HCT116 (cell line): ENCODE results near the gene WWOX. TPM values are rescaled to one million over a fixed set of nuclear protein-coding genes. Genes with fewer than 3 reads are reported as not detected.

Experiments used
- ATAC-seq: fragments of 200-7000 bp; cut with Tn5 transposase; 2 replicates; pipeline ENCODE4 v1.9.1; 2020; ENCODE audit warnings: mild to moderate bottlenecking, moderate library complexity
- BruUV-seq: library from RNA; stranded (reverse); fragments of 400-500 nt; replicated peaks from 2 replicates; lab custom pipeline; 2021; lab: Mats Ljungman, UMichigan
- CTCF ChIA-PET: fragments of 300-600 bp; sonication (Branson Sonifier 250); formaldehyde crosslinking; loops from one replicate; lab custom pipeline; 2021; ENCODE audit warnings: antibody characterized with exemption; lab: Charles Lee
- POLR2A ChIA-PET: fragments of 300-600, 350-600 bp; sonication (Branson Sonifier 250); formaldehyde crosslinking; loops from one replicate; lab custom pipeline; 2021; ENCODE audit warnings: antibody characterized with exemption; lab: Charles Lee
- RAD21 ChIA-PET, 2 experiments: fragments of 300-600 bp; sonication (Branson Sonifier 250); formaldehyde crosslinking; loops; one replicate each; lab custom pipeline; 2023; ENCODE audit warnings: low total read pairs in 2 of 2; ENCODE audit not compliant: uncharacterized antibody in 2 of 2, unreplicated experiment in 2 of 2, low non-redundant PET in 1 of 2; lab: Charles Lee
- DNase-seq: peaks from one replicate; pipeline ENCODE4 v3.0.0-alpha.2; 2010; ENCODE audit warnings: low read depth, low spot score
- H2AFZ ChIP-seq: fragments of 200-600 bp; shearing (Covaris generic), sonication (generic); 2 replicates; pipeline ENCODE4 v1.6.1; 2017; ENCODE audit warnings: low read depth, mixed run types, mixed read lengths, antibody characterized with exemption, low read length; ENCODE audit not compliant: poor library complexity, severe bottlenecking
- H3K27ac ChIP-seq: 2 replicates; pipeline ENCODE4 v1.5.1; 2012; ENCODE audit warnings: low read depth, low read length
- H3K27me3 ChIP-seq: fragments of 200-600 bp; sonication (generic); 2 replicates; pipeline ENCODE4 v1.6.1; 2016; ENCODE audit warnings: mixed run types, low read length, mixed read lengths; ENCODE audit not compliant: insufficient read depth
- H3K36me3 ChIP-seq, 2 experiments: fragments of 200-500 bp in 1 of 2; fragments of 200-600 bp in 1 of 2; sonication (Bioruptor generic) in 1 of 2; sonication (generic) in 1 of 2; 2 replicates each; pipeline versions ENCODE4 v1.5.1 to v1.6.1; 2014 to 2016; ENCODE audit warnings: low read length in 2 of 2, inconsistent platforms in 1 of 2, mixed read lengths in 1 of 2, mixed run types in 1 of 2; ENCODE audit not compliant: insufficient read depth in 2 of 2, control insufficient read depth in 1 of 2
- H3K4me1 ChIP-seq, 2 experiments: fragments of 200-600 bp in 1 of 2; sonication (generic) in 1 of 2; 2 replicates each; pipeline versions ENCODE4 v1.5.1 to v1.6.1; 2012 to 2017; ENCODE audit warnings: low read length in 2 of 2, inconsistent platforms in 1 of 2, mild to moderate bottlenecking in 1 of 2, mixed read lengths in 1 of 2, mixed run types in 1 of 2, moderate library complexity in 1 of 2; ENCODE audit not compliant: insufficient read depth in 2 of 2, control insufficient read depth in 1 of 2
- H3K4me2 ChIP-seq: fragments of 200-600 bp; sonication (generic); 2 replicates; pipeline ENCODE4 v1.6.1; 2017; ENCODE audit warnings: mixed run types, low read length, mixed read lengths
- H3K4me3 ChIP-seq, 2 experiments: fragments of 200-600 bp in 1 of 2; sonication (generic) in 1 of 2; replicated peaks in 1 of 2; 2 replicates each; pipeline ENCODE4 v1.5.1; 2011 to 2016; ENCODE audit warnings: low read length in 2 of 2, control low read depth in 1 of 2, low read depth in 1 of 2, mild to moderate bottlenecking in 1 of 2, mixed read lengths in 1 of 2, mixed run types in 1 of 2
- H3K79me2 ChIP-seq: fragments of 200-600 bp; sonication (generic); 2 replicates; pipeline ENCODE4 v1.6.1; 2017; ENCODE audit warnings: mild to moderate bottlenecking, mixed run types, low read length, moderate library complexity, mixed read lengths; ENCODE audit not compliant: insufficient read depth
- H3K9ac ChIP-seq: fragments of 200-600 bp; sonication (generic); 2 replicates; pipeline ENCODE4 v1.6.1; 2016; ENCODE audit warnings: low read length, mixed read lengths
- H3K9me2 ChIP-seq: fragments of 200-600 bp; sonication (generic), shearing (Covaris generic); 2 replicates; pipeline ENCODE4 v1.6.1; 2017; ENCODE audit warnings: mixed run types, mild to moderate bottlenecking, moderate library complexity; ENCODE audit not compliant: insufficient read depth
- H3K9me3 ChIP-seq, 2 experiments: fragments of 200-500 bp in 1 of 2; fragments of 200-600 bp in 1 of 2; sonication (Bioruptor generic) in 1 of 2; sonication (generic) in 1 of 2; 2 replicates each; pipeline ENCODE4 v1.6.1; 2014 to 2017; ENCODE audit warnings: low read length in 2 of 2, mixed read lengths in 2 of 2, inconsistent platforms in 1 of 2, low read depth in 1 of 2, mild to moderate bottlenecking in 1 of 2, mixed run types in 1 of 2, moderate library complexity in 1 of 2; ENCODE audit not compliant: control insufficient read depth in 1 of 2, insufficient read depth in 1 of 2
- H4K20me1 ChIP-seq: fragments of 200-600 bp; sonication (generic), shearing (Covaris generic); 2 replicates; pipeline ENCODE4 v1.6.1; 2017; ENCODE audit warnings: mixed run types, mild to moderate bottlenecking, moderate library complexity; ENCODE audit not compliant: insufficient read depth
- CBX3 ChIP-seq: IDR thresholded peaks from 2 replicates; pipeline ENCODE4 v1.6.1; 2012; ENCODE audit warnings: low read depth
- CEBPB ChIP-seq: IDR thresholded peaks from 2 replicates; pipeline ENCODE4 v1.6.1; 2012; ENCODE audit warnings: low read depth
- EGR1 ChIP-seq: IDR thresholded peaks from 2 replicates; pipeline ENCODE4 v1.6.1; 2012; ENCODE audit warnings: low read depth
- ELF1 ChIP-seq: IDR thresholded peaks from 2 replicates; pipeline ENCODE4 v1.6.1; 2012; ENCODE audit warnings: low read depth, borderline replicate concordance
- EZH2 ChIP-seq: fragments of 200-600 bp; sonication (generic); IDR thresholded peaks from 2 replicates; pipeline ENCODE4 v1.6.1; 2017; ENCODE audit warnings: antibody characterized with exemption, mixed run types
- EZH2phosphoT487 ChIP-seq: fragments of 200-600 bp; IDR thresholded peaks from 2 replicates; pipeline ENCODE4 v1.6.1; 2018; ENCODE audit warnings: antibody characterized with exemption, borderline replicate concordance
- POLR2A ChIP-seq: IDR thresholded peaks from 2 replicates; pipeline ENCODE4 v1.7.0; 2011; ENCODE audit warnings: borderline replicate concordance; ENCODE audit not compliant: insufficient read depth, insufficient read length; ENCODE audit errors: extremely low read depth
- SIN3A ChIP-seq: IDR thresholded peaks from 2 replicates; pipeline ENCODE4 v1.6.1; 2012; ENCODE audit warnings: low read depth
- SP1 ChIP-seq: IDR thresholded peaks from 2 replicates; pipeline ENCODE4 v1.6.1; 2012; ENCODE audit warnings: low read depth
- SRF ChIP-seq: IDR thresholded peaks from 2 replicates; pipeline ENCODE4 v1.6.1; 2012; ENCODE audit warnings: low read depth
- YY1 ChIP-seq: IDR thresholded peaks from 2 replicates; pipeline ENCODE4 v1.6.1; 2011; ENCODE audit warnings: low read length, low read depth, moderate library complexity, mild to moderate bottlenecking; ENCODE audit not compliant: insufficient replicate concordance; ENCODE audit errors: extremely low read depth
- ZNF274 ChIP-seq: fragments of 200-500 bp; sonication (Bioruptor generic); IDR thresholded peaks from 2 replicates; pipeline ENCODE4 v1.6.1; 2014; ENCODE audit warnings: mild to moderate bottlenecking, low read depth, low read length, inconsistent platforms
- intact Hi-C: fragments of 100-400 bp; cut with micrococcal nuclease; formaldehyde crosslinking; loops from 2 replicates; pipeline ENCODE4 v1.10.0; 2022
- total RNA-seq: library from RNA; stranded (reverse); gene quantifications from one replicate; pipeline ENCODE4 v1.2.1, GENCODE V29; 2021; ENCODE audit not compliant: unreplicated experiment
- TF ChIP-seq, protein P1 (sequence below): IDR thresholded peaks from 2 replicates; pipeline ENCODE4 v1.6.1; 2012
- TF ChIP-seq, protein P2 (sequence below): IDR thresholded peaks from 2 replicates; pipeline ENCODE4 v1.6.1; 2012
- TF ChIP-seq, protein P3 (sequence below): IDR thresholded peaks from 2 replicates; pipeline ENCODE4 v1.6.1; 2012; ENCODE audit warnings: low read depth

WWOX gene
- total RNA-seq, 1 experiment from 2014 or later, result 13.7 TPM

DNA sequence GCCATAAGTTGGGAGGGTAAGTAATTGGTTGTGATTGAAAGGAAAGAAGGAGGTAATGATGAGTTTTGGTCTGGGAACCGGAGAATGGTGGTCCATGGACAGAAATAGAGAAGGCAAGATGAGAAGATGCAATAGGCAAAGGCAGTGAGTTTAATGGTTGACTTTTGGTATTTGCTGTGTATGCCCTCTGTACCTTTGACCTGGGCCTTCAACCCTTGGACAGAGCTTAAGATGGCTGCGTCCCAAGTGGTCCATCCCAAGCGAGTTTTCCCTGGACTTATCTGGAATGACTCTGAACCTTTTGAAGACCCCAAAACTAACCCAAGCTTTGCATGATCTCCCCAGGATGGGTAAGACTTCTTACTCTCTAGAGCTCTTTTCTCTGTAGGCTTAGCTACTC, 836.6 kb downstream of the WWOX start:
- Histone ChIP-seq H4K20me1 (no peaks in the 10 kb centered on the region), H2AFZ (no peak overlapping the region), H3K9me3 (peaks cover 0 to 12% of the 10 kb centered on the region in 2 experiments; a peak in 2 of 4 replicates), H3K9ac (no peak overlapping the region), H3K36me3 (no peaks in the 10 kb centered on the region), H3K9me2 (no peaks in the 10 kb centered on the region), H3K4me2 (no peak overlapping the region), H3K4me3 (no peak overlapping the region), H3K27me3 (no peaks in the 10 kb centered on the region), H3K79me2 (no peaks in the 10 kb centered on the region), H3K27ac (no peak overlapping the region), H3K4me1 (no peaks in the 10 kb centered on the region)
- DNase-seq (no peak), ATAC-seq (no peak)
- RAD21 ChIA-PET, result no interaction called here
- BruUV-seq, result no TSS peak
- POLR2A ChIA-PET, result no interaction called here
- CTCF ChIA-PET, result no interaction called here
- TF ChIP-seq CBX3, result no peak
- no peak for TF ChIP-seq SP1
- no peak for TF ChIP-seq ZNF274
- TF ChIP-seq, protein P1, sequence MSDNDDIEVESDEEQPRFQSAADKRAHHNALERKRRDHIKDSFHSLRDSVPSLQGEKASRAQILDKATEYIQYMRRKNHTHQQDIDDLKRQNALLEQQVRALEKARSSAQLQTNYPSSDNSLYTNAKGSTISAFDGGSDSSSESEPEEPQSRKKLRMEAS, result no peak
- no peak for TF ChIP-seq EGR1
- no peak for TF ChIP-seq POLR2A
- no peak for TF ChIP-seq EZH2phosphoT487
- TF ChIP-seq ELF1, result no peak
- TF ChIP-seq, protein P2, sequence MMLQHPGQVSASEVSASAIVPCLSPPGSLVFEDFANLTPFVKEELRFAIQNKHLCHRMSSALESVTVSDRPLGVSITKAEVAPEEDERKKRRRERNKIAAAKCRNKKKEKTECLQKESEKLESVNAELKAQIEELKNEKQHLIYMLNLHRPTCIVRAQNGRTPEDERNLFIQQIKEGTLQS, result no peak
- TF ChIP-seq SIN3A, result no peak
- no peak for TF ChIP-seq SRF
- no peak for TF ChIP-seq CEBPB
- no peak for TF ChIP-seq EZH2
- TF ChIP-seq YY1, result no peak
- TF ChIP-seq, protein P3, sequence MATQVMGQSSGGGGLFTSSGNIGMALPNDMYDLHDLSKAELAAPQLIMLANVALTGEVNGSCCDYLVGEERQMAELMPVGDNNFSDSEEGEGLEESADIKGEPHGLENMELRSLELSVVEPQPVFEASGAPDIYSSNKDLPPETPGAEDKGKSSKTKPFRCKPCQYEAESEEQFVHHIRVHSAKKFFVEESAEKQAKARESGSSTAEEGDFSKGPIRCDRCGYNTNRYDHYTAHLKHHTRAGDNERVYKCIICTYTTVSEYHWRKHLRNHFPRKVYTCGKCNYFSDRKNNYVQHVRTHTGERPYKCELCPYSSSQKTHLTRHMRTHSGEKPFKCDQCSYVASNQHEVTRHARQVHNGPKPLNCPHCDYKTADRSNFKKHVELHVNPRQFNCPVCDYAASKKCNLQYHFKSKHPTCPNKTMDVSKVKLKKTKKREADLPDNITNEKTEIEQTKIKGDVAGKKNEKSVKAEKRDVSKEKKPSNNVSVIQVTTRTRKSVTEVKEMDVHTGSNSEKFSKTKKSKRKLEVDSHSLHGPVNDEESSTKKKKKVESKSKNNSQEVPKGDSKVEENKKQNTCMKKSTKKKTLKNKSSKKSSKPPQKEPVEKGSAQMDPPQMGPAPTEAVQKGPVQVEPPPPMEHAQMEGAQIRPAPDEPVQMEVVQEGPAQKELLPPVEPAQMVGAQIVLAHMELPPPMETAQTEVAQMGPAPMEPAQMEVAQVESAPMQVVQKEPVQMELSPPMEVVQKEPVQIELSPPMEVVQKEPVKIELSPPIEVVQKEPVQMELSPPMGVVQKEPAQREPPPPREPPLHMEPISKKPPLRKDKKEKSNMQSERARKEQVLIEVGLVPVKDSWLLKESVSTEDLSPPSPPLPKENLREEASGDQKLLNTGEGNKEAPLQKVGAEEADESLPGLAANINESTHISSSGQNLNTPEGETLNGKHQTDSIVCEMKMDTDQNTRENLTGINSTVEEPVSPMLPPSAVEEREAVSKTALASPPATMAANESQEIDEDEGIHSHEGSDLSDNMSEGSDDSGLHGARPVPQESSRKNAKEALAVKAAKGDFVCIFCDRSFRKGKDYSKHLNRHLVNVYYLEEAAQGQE, result no peak
- intact Hi-C loops, result no loop called here
